Endodermal cell (in vitro differentiated cells): Measurements from ENCODE around the gene SLC7A4. TPM values are rescaled to one million over a fixed set of nuclear protein-coding genes. Genes with fewer than 3 reads are reported as not detected.

Source experiments
- DNase-seq: peaks from one replicate; pipeline ENCODE4 v3.0.0-alpha.2; 2017
- H3K27ac ChIP-seq: 2 replicates; pipeline ENCODE4 v1.5.1; 2013; ENCODE audit warnings: mild to moderate bottlenecking, low read depth, low read length, moderate library complexity
- H3K27me3 ChIP-seq: 2 replicates; pipeline ENCODE4 v1.6.1; 2013; ENCODE audit warnings: mild to moderate bottlenecking, low read length, moderate library complexity; ENCODE audit not compliant: insufficient read depth, control insufficient read depth, poor library complexity, severe bottlenecking
- H3K36me3 ChIP-seq: 2 replicates; pipeline ENCODE4 v1.7.0; 2013; ENCODE audit warnings: mild to moderate bottlenecking, low read length, moderate library complexity; ENCODE audit not compliant: control insufficient read depth, insufficient read depth
- H3K4me1 ChIP-seq: one replicate; pipeline ENCODE4 v1.7.0; 2013; ENCODE audit warnings: low read length; ENCODE audit not compliant: control insufficient read depth, insufficient read depth
- H3K4me3 ChIP-seq: 2 replicates; pipeline ENCODE4 v1.5.1; 2013; ENCODE audit warnings: mild to moderate bottlenecking, low read length, moderate library complexity
- H3K9ac ChIP-seq: 2 replicates; pipeline ENCODE4 v1.6.1; 2013; ENCODE audit warnings: mild to moderate bottlenecking, low read length, moderate library complexity; ENCODE audit not compliant: poor library complexity, severe bottlenecking; ENCODE audit errors: extremely low read depth
- H3K9me3 ChIP-seq: 2 replicates; pipeline ENCODE4 v1.6.1; 2013; ENCODE audit warnings: mild to moderate bottlenecking, low read length, moderate library complexity; ENCODE audit not compliant: control insufficient read depth
- H3K27ac Mint-ChIP-seq: 2 replicates; pipeline ENCODE4 v1.8.0; 2020; ENCODE audit warnings: mixed read lengths
- H3K27me3 Mint-ChIP-seq: 2 replicates; pipeline ENCODE4 v1.8.0; 2021; ENCODE audit warnings: mild to moderate bottlenecking, mixed read lengths; ENCODE audit not compliant: insufficient read depth
- H3K36me3 Mint-ChIP-seq: 2 replicates; pipeline ENCODE4 v1.8.0; 2020; ENCODE audit warnings: low read depth, mixed read lengths
- H3K4me1 Mint-ChIP-seq: 2 replicates; pipeline ENCODE4 v1.8.0; 2020; ENCODE audit warnings: mixed read lengths
- H3K4me3 Mint-ChIP-seq: 2 replicates; pipeline ENCODE4 v1.8.0; 2020; ENCODE audit warnings: mild to moderate bottlenecking, moderate library complexity, mixed read lengths
- H3K9me3 Mint-ChIP-seq: 2 replicates; pipeline ENCODE4 v1.8.0; 2020; ENCODE audit warnings: mild to moderate bottlenecking, mixed read lengths
- CTCF ChIP-seq: fragments of 200-600 bp; sonication (generic); conservative IDR thresholded peaks from 2 replicates; pipeline ENCODE4 v1.5.0; 2021; ENCODE audit warnings: antibody characterized with exemption, mild to moderate bottlenecking
- WGBS, 2 experiments: methylation state at CpG; one replicate each; pipeline versions ENCODE4 v1.1.5 to v1.1.7; 2013; ENCODE audit warnings: missing lambda C conversion rate in 2 of 2, mixed read lengths in 1 of 2; ENCODE audit not compliant: insufficient coverage in 1 of 2, insufficient read length in 1 of 2; 5-methylcytosine and 5-hydroxymethylcytosine counted together
- total RNA-seq, 2 donors: library from RNA; stranded (reverse); fragmentation: NEBNext Ultra II Directional in 1 of 2; extraction: Animal tissue kit (Norgen Biotek cat#: 25700) in 1 of 2; gene quantifications; 2 replicates in 1 of 2; 3 replicates in 1 of 2; pipeline ENCODE4 v1.2.1, GENCODE V29; 2021

The SLC7A4 gene
- total RNA-seq, 2 donors from 2014 or later, result 0.33 to 0.49 TPM

GRCh38 chr22:21014726-21015465, 17.5 kb downstream of the SLC7A4 start, which contains the start of gene P2RX6:
Gene P2RX6 (plus strand): TSS chr22:21015165. CDS start chr22:21015175, 10 bp downstream.
- no peaks in the 10 kb centered on the region for H3K4me1 ChIP-seq
- Mint-ChIP-seq H3K9me3 (peaks cover 12% of the 10 kb centered on the region), H3K27me3 (peaks cover 24% of the 10 kb centered on the region), H3K4me1 (peaks cover 14% of the 10 kb centered on the region), H3K27ac (peak within 1 kb of the TSS; percentile 95), H3K36me3 (no peaks in the 10 kb centered on the region), H3K4me3 (peak within 1 kb of the TSS; percentile 67)
- H3K27me3 ChIP-seq, result no peaks in the 10 kb centered on the region
- TF ChIP-seq CTCF, result no peak
- 42 to 57% methylated on average over 5 to 12 of the region's 12 CpGs for WGBS, 2 experiments
- peaks cover 8% of the 10 kb centered on the region for H3K9me3 ChIP-seq
- peak within 1 kb of the TSS; percentile 86 for H3K4me3 ChIP-seq
- H3K36me3 ChIP-seq, result no peaks in the 10 kb centered on the region
- DNase-seq, result peak; percentile 76
- H3K9ac ChIP-seq, result peak within 1 kb of the TSS; percentile 53
- H3K27ac ChIP-seq, result peak within 1 kb of the TSS; percentile 95

GRCh38 chr22:21014202-21014725, 18.1 kb downstream of the SLC7A4 start:
- WGBS, 2 experiments, result 2 to 4% methylated on average over 19 to 40 of the region's 40 CpGs

DNA sequence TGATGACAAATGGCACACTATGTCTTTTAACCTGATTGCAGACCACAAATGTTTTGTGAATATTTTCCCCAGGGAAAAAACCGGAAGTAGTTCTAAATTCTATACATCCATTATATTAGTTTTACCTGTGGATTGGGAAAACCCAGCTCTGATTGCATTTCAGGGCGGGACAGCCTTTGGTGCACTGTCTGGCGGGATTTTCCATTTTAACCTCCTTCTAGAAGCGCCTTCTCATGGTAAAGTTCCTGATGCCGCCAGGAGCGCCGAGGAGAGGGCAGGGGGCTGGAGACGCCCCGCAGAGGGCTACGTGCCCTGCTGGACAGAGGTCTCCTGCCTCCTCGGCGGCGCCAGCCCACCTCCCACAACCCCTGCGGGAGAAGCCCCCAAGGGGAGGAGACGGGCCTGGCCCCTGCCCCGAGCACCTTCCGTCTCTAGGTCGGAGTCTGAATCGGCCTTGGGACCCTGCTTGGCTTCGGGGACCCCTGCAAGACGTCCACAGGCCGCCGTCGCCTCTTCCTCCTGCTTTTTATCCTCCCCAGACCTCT, 18.6 kb downstream of the SLC7A4 start:
- Histone ChIP-seq H3K4me3 (peak overlapping the region; percentile 86), H3K9ac (peak overlapping the region; percentile 53), H3K27ac (peak overlapping the region; percentile 90), H3K9me3 (no peaks in the 10 kb centered on the region), H3K27me3 (no peaks in the 10 kb centered on the region), H3K4me1 (no peaks in the 10 kb centered on the region), H3K36me3 (no peaks in the 10 kb centered on the region)
- H3K4me3 Mint-ChIP-seq, result peak overlapping the region; percentile 67
- 6 to 26% methylated on average over 3 to 24 of the region's 24 CpGs for WGBS, 2 experiments
- no peaks in the 10 kb centered on the region for H3K36me3 Mint-ChIP-seq
- DNase-seq, result no peak
- peaks cover under 1% of the 10 kb centered on the region for H3K9me3 Mint-ChIP-seq
- H3K27ac Mint-ChIP-seq, result peak overlapping the region; percentile 95
- TF ChIP-seq CTCF, result no peak
- peaks cover 14% of the 10 kb centered on the region for H3K4me1 Mint-ChIP-seq
- H3K27me3 Mint-ChIP-seq, result peaks cover 23% of the 10 kb centered on the region

More at GRCh38 chr22:21014202-21014725, 18.1 kb downstream of the SLC7A4 start:
- Histone ChIP-seq H3K9ac (peak overlapping the region; percentile 53), H3K27me3 (no peaks in the 10 kb centered on the region), H3K27ac (peak overlapping the region; percentile 95), H3K4me1 (no peaks in the 10 kb centered on the region), H3K36me3 (no peaks in the 10 kb centered on the region), H3K9me3 (peaks cover 5% of the 10 kb centered on the region), H3K4me3 (peak overlapping the region; percentile 86)
- no peak for TF ChIP-seq CTCF
- Mint-ChIP-seq H3K27me3 (peaks cover 23% of the 10 kb centered on the region), H3K36me3 (no peaks in the 10 kb centered on the region), H3K27ac (peak overlapping the region; percentile 95), H3K4me1 (peaks cover 14% of the 10 kb centered on the region), H3K9me3 (peaks cover 6% of the 10 kb centered on the region), H3K4me3 (peak overlapping the region; percentile 67)
- peak; percentile 98 for DNase-seq
